ENCODE results near the gene CHN1. TPM values are rescaled to one million over a fixed set of nuclear protein-coding genes. Genes with fewer than 3 reads are reported as not detected.
A peak's percentile ranks its signal among the peaks of the same experiment; 100 is the strongest.

The CHN1 gene
- total RNA-seq, 5 donors from 2014 or later (not counting 1 experiment from before 2014, with no cell fraction given), result 1.4 to 3.2 (median 3.0) TPM

- H3K27ac ChIP-seq (ENCODE audit: low read length), result no peak overlapping the region
- Mint-ChIP-seq H3K4me3 (no peak overlapping the region), H3K4me1 (no peaks in the 10 kb centered on the region), H3K27me3 (no peaks in the 10 kb centered on the region), H3K27ac (no peak overlapping the region), H3K9me3 (no peaks in the 10 kb centered on the region), H3K36me3 (no peaks in the 10 kb centered on the region)
- ChIA-PET CTCF (interaction anchor here in 1 of 2 donors (0.7 kb wide), 1 partner anchor 166 kb away, joined by 6 read pairs; no protein-coding TSS in a partner anchor), POLR2A (interaction anchor here in 1 of 2 donors (0.7 kb wide), 2 partner anchors 14 to 54 kb away, joined by 3 to 8 read pairs; no protein-coding TSS in a partner anchor)
- H3K4me1 ChIP-seq (ENCODE audit: control insufficient read depth in 1 of 2, extremely low read depth in 1 of 2, insufficient read depth in 2 of 2, low read length in 2 of 2), result no peaks in the 10 kb centered on the region
- DNase-seq (no peak), ATAC-seq (replicated peaks in 1 of 4) (no peak)
- 100% methylated on average over 3 of the region's 7 CpGs for WGBS (ENCODE audit: insufficient coverage)
- no peaks in the 10 kb centered on the region for H3K36me3 ChIP-seq (ENCODE audit: control insufficient read depth in 2 of 2, extremely low read depth in 1 of 2, insufficient read depth in 1 of 2, low read length in 1 of 2)
- no peak overlapping the region for H3K4me3 ChIP-seq (ENCODE audit: control insufficient read depth in 1 of 2, extremely low read depth in 1 of 2, low read length in 1 of 2)
- H3K27me3 ChIP-seq (replicated peaks in 1 of 2; ENCODE audit: control insufficient read depth in 2 of 2, extremely low read depth in 1 of 2, insufficient read depth in 2 of 2, low read length in 1 of 2), result no peaks in the 10 kb centered on the region
- no peaks in the 10 kb centered on the region for H3K9me3 ChIP-seq
These were observed 90.1 kb downstream of the CHN1 start for GRCh38 chr2:174914853-174915760.

- Histone ChIP-seq H3K27me3 (replicated peaks in 1 of 2; ENCODE audit: control insufficient read depth in 2 of 2, extremely low read depth in 1 of 2, insufficient read depth in 2 of 2, low read length in 1 of 2) (no peaks in the 10 kb centered on the region), H3K4me1 (ENCODE audit: control insufficient read depth in 1 of 2, extremely low read depth in 1 of 2, insufficient read depth in 2 of 2, low read length in 2 of 2) (peaks cover 0 to 2% of the 10 kb centered on the region in 2 experiments), H3K4me3 (ENCODE audit: control insufficient read depth in 1 of 2, extremely low read depth in 1 of 2, low read length in 1 of 2) (no peak overlapping the region), H3K36me3 (ENCODE audit: control insufficient read depth in 2 of 2, extremely low read depth in 1 of 2, insufficient read depth in 1 of 2, low read length in 1 of 2) (no peaks in the 10 kb centered on the region), H3K9me3 (no peaks in the 10 kb centered on the region), H3K27ac (ENCODE audit: low read length) (no peak overlapping the region)
- ChIA-PET POLR2A (no interaction called here), CTCF (no interaction called here)
- H3K27me3 Mint-ChIP-seq, result peaks cover 0 to 4% of the 10 kb centered on the region in 2 donors
- no peak overlapping the region for H3K4me3 Mint-ChIP-seq
- no peak for ATAC-seq (replicated peaks in 1 of 4)
- WGBS (ENCODE audit: insufficient coverage), result 91% methylated on average over 3 of the region's 3 CpGs
- no peaks in the 10 kb centered on the region for H3K9me3 Mint-ChIP-seq
- DNase-seq, result no peak
- H3K27ac Mint-ChIP-seq, result no peak overlapping the region
- peaks cover 4% of the 10 kb centered on the region for H3K36me3 Mint-ChIP-seq
- H3K4me1 Mint-ChIP-seq, result peaks cover 5 to 7% (median 5%) of the 10 kb centered on the region in 3 donors
These were observed 96.9 kb downstream of the CHN1 start for GRCh38 chr2:174908284-174908683.

GRCh38 chr2:174903264-174903556 is 102.0 kb downstream of the CHN1 start:
- no CpG with 5 or more reads among the region's 1 CpG for WGBS (ENCODE audit: insufficient coverage)
- CTCF ChIA-PET, result interaction anchor here in 1 of 2 donors (0.6 kb wide), 1 partner anchor 19 kb away, joined by 3 read pairs; no protein-coding TSS in a partner anchor

GRCh38 chr2:174902506-174903263 is 102.5 kb downstream of the CHN1 start:
- WGBS (ENCODE audit: insufficient coverage), result 26% methylated on average over 3 of the region's 3 CpGs
- Histone ChIP-seq H3K27me3 (replicated peaks in 1 of 2; ENCODE audit: control insufficient read depth in 2 of 2, extremely low read depth in 1 of 2, insufficient read depth in 2 of 2, low read length in 1 of 2) (no peaks in the 10 kb centered on the region), H3K4me3 (ENCODE audit: control insufficient read depth in 1 of 2, extremely low read depth in 1 of 2, low read length in 1 of 2) (no peak overlapping the region), H3K27ac (ENCODE audit: low read length) (peak overlapping the region; percentile 29), H3K9me3 (no peaks in the 10 kb centered on the region), H3K36me3 (ENCODE audit: control insufficient read depth in 2 of 2, extremely low read depth in 1 of 2, insufficient read depth in 1 of 2, low read length in 1 of 2) (no peaks in the 10 kb centered on the region), H3K4me1 (ENCODE audit: control insufficient read depth in 1 of 2, extremely low read depth in 1 of 2, insufficient read depth in 2 of 2, low read length in 2 of 2) (peaks cover 0 to 24% of the 10 kb centered on the region in 2 experiments)
- Mint-ChIP-seq H3K9me3 (no peaks in the 10 kb centered on the region), H3K27ac (peak overlapping the region; percentile 32 to 76), H3K36me3 (no peaks in the 10 kb centered on the region), H3K4me3 (peak overlapping the region in 1 of 3 donors; percentile 33), H3K27me3 (no peaks in the 10 kb centered on the region), H3K4me1 (peaks cover 27 to 38% (median 30%) of the 10 kb centered on the region in 3 donors)
- ATAC-seq (replicated peaks in 1 of 4) (peak; percentile 61 to 99 (median 70)), DNase-seq (peak in 6 of 35 experiments; percentile 5 to 66 (median 10))
- ChIA-PET CTCF (interaction anchor here (0.6 to 1.0 kb wide), 3 partner anchors 16 to 154 kb away, joined by 3 to 5 read pairs (median 3); no protein-coding TSS in a partner anchor), POLR2A (no interaction called here)

More at GRCh38 chr2:174903264-174903556, 102.0 kb downstream of the CHN1 start:
- peaks cover 0 to 1% of the 10 kb centered on the region in 2 donors for H3K27me3 Mint-ChIP-seq
- DNase-seq (peak in 1 of 35 experiments; percentile 7), ATAC-seq (replicated peaks in 1 of 4) (no peak)
- Histone ChIP-seq H3K4me1 (ENCODE audit: control insufficient read depth in 1 of 2, extremely low read depth in 1 of 2, insufficient read depth in 2 of 2, low read length in 2 of 2) (peaks cover 0 to 24% of the 10 kb centered on the region in 2 experiments), H3K4me3 (ENCODE audit: control insufficient read depth in 1 of 2, extremely low read depth in 1 of 2, low read length in 1 of 2) (no peak overlapping the region), H3K9me3 (no peaks in the 10 kb centered on the region), H3K27me3 (replicated peaks in 1 of 2; ENCODE audit: control insufficient read depth in 2 of 2, extremely low read depth in 1 of 2, insufficient read depth in 2 of 2, low read length in 1 of 2) (no peaks in the 10 kb centered on the region), H3K27ac (ENCODE audit: low read length) (peak overlapping the region; percentile 29), H3K36me3 (ENCODE audit: control insufficient read depth in 2 of 2, extremely low read depth in 1 of 2, insufficient read depth in 1 of 2, low read length in 1 of 2) (no peaks in the 10 kb centered on the region)
- POLR2A ChIA-PET, result no interaction called here
- peaks cover 27 to 38% (median 30%) of the 10 kb centered on the region in 3 donors for H3K4me1 Mint-ChIP-seq
- H3K9me3 Mint-ChIP-seq, result no peaks in the 10 kb centered on the region
- peaks cover under 1% of the 10 kb centered on the region for H3K36me3 Mint-ChIP-seq
- peak overlapping the region in 1 of 2 donors; percentile 68 for H3K27ac Mint-ChIP-seq
- no peak overlapping the region for H3K4me3 Mint-ChIP-seq

- peak overlapping the region; percentile 42 for H3K27ac ChIP-seq (ENCODE audit: low read length)
These were observed 104.1 kb downstream of the CHN1 start for GRCh38 chr2:174901075-174901474.

GRCh38 chr2:174897286-174897685 is 107.9 kb downstream of the CHN1 start:
- no CpG with 5 or more reads among the region's 6 CpGs for WGBS (ENCODE audit: insufficient coverage)
- Histone ChIP-seq H3K9me3 (no peaks in the 10 kb centered on the region), H3K4me1 (ENCODE audit: control insufficient read depth in 1 of 2, extremely low read depth in 1 of 2, insufficient read depth in 2 of 2, low read length in 2 of 2) (peaks cover 0 to 12% of the 10 kb centered on the region in 2 experiments), H3K4me3 (ENCODE audit: control insufficient read depth in 1 of 2, extremely low read depth in 1 of 2, low read length in 1 of 2) (no peak overlapping the region), H3K27me3 (replicated peaks in 1 of 2; ENCODE audit: control insufficient read depth in 2 of 2, extremely low read depth in 1 of 2, insufficient read depth in 2 of 2, low read length in 1 of 2) (no peaks in the 10 kb centered on the region), H3K27ac (ENCODE audit: low read length) (no peak overlapping the region), H3K36me3 (ENCODE audit: control insufficient read depth in 2 of 2, extremely low read depth in 1 of 2, insufficient read depth in 1 of 2, low read length in 1 of 2) (no peaks in the 10 kb centered on the region)
- no peaks in the 10 kb centered on the region for H3K36me3 Mint-ChIP-seq
- no peaks in the 10 kb centered on the region for H3K27me3 Mint-ChIP-seq
- DNase-seq (no peak), ATAC-seq (replicated peaks in 1 of 4) (no peak)
- no peak overlapping the region for H3K4me3 Mint-ChIP-seq
- no peak overlapping the region for H3K27ac Mint-ChIP-seq
- peaks cover 0 to 5% (median 0%) of the 10 kb centered on the region in 3 donors for H3K9me3 Mint-ChIP-seq
- POLR2A ChIA-PET, result no interaction called here
- CTCF ChIA-PET, result interaction anchor here in 1 of 2 donors (0.5 to 0.6 kb wide), 2 partner anchors 405 to 434 kb away, joined by 3 read pairs; no protein-coding TSS in a partner anchor
- peaks cover 9 to 23% (median 15%) of the 10 kb centered on the region in 3 donors for H3K4me1 Mint-ChIP-seq

More at GRCh38 chr2:174901075-174901474, 104.1 kb downstream of the CHN1 start:
- Mint-ChIP-seq H3K27me3 (no peaks in the 10 kb centered on the region), H3K27ac (peak overlapping the region; percentile 88 to 92), H3K36me3 (no peaks in the 10 kb centered on the region), H3K4me1 (peaks cover 22 to 34% (median 26%) of the 10 kb centered on the region in 3 donors), H3K4me3 (peak overlapping the region; percentile 41 to 59 (median 47)), H3K9me3 (no peaks in the 10 kb centered on the region)
- ATAC-seq (replicated peaks in 1 of 4) (peak in 3 of 4 experiments; percentile 36 to 60 (median 46)), DNase-seq (peak in 11 of 35 experiments; percentile 1 to 35 (median 4))
- Histone ChIP-seq H3K27me3 (replicated peaks in 1 of 2; ENCODE audit: control insufficient read depth in 2 of 2, extremely low read depth in 1 of 2, insufficient read depth in 2 of 2, low read length in 1 of 2) (no peaks in the 10 kb centered on the region), H3K4me3 (ENCODE audit: control insufficient read depth in 1 of 2, extremely low read depth in 1 of 2, low read length in 1 of 2) (no peak overlapping the region), H3K36me3 (ENCODE audit: control insufficient read depth in 2 of 2, extremely low read depth in 1 of 2, insufficient read depth in 1 of 2, low read length in 1 of 2) (no peaks in the 10 kb centered on the region), H3K4me1 (ENCODE audit: control insufficient read depth in 1 of 2, extremely low read depth in 1 of 2, insufficient read depth in 2 of 2, low read length in 2 of 2) (peaks cover 0 to 24% of the 10 kb centered on the region in 2 experiments), H3K9me3 (no peaks in the 10 kb centered on the region)
- ChIA-PET CTCF (interaction anchor here in 1 of 2 donors (0.6 to 1.4 kb wide), 2 partner anchors 152 to 202 kb away, joined by 3 to 4 read pairs; no protein-coding TSS in a partner anchor), POLR2A (interaction anchor here (0.5 to 0.7 kb wide), 2 partner anchors 13 to 96 kb away, joined by 4 to 8 read pairs; no protein-coding TSS in a partner anchor)
- WGBS (ENCODE audit: insufficient coverage), result 33% methylated on average over 2 of the region's 4 CpGs
